Immature natural killer cell (primary cell): Measurements from ENCODE around the gene NCK1. TPM values are rescaled to one million over a fixed set of nuclear protein-coding genes. Genes with fewer than 3 reads are reported as not detected.
A peak's percentile ranks its signal among the peaks of the same experiment; 100 is the strongest.
"Not testable (repeated sequence)": the region's sequence is repeated elsewhere in the genome, so short reads cannot be mapped to it uniquely, and the experiment has no call there.

Experiments used
- DNase-seq, 3 donors: peaks; one replicate each; pipeline ENCODE4 v3.0.0; 2022; ENCODE audit warnings: mixed read lengths in 1 of 3
- H3K27ac Mint-ChIP-seq, 6 donors: one replicate each; pipeline ENCODE4 v1.8.0; 2020; ENCODE audit warnings: mixed read lengths in 6 of 6, mild to moderate bottlenecking in 5 of 6, inconsistent platforms in 4 of 6, moderate library complexity in 3 of 6
- H3K27me3 Mint-ChIP-seq, 3 donors: one replicate each; pipeline ENCODE4 v1.8.0; 2020 to 2021; ENCODE audit warnings: low read depth in 3 of 3, mild to moderate bottlenecking in 3 of 3, mixed read lengths in 3 of 3, moderate library complexity in 3 of 3, inconsistent platforms in 1 of 3
- H3K36me3 Mint-ChIP-seq, 3 donors: one replicate each; pipeline ENCODE4 v1.8.0; 2020; ENCODE audit warnings: mixed read lengths in 3 of 3, inconsistent platforms in 2 of 3, mild to moderate bottlenecking in 2 of 3
- H3K4me1 Mint-ChIP-seq, 2 donors: one replicate each; pipeline ENCODE4 v1.8.0; 2020; ENCODE audit warnings: inconsistent platforms in 2 of 2, mild to moderate bottlenecking in 2 of 2, mixed read lengths in 2 of 2, moderate library complexity in 1 of 2
- H3K4me3 Mint-ChIP-seq, 5 donors: one replicate each; pipeline ENCODE4 v1.8.0; 2020; ENCODE audit warnings: mild to moderate bottlenecking in 5 of 5, mixed read lengths in 5 of 5, inconsistent platforms in 3 of 5, moderate library complexity in 3 of 5
- H3K9me3 Mint-ChIP-seq, 6 donors: one replicate each; pipeline ENCODE4 v1.8.0; 2020; ENCODE audit warnings: mild to moderate bottlenecking in 6 of 6, mixed read lengths in 6 of 6, inconsistent platforms in 4 of 6, moderate library complexity in 3 of 6
- polyA plus RNA-seq, 3 donors: library from polyadenylated mRNA; unstranded; fragments of 300-500 nt; fragmentation: Illumina TruSeq; gene quantifications; one replicate each; pipeline ENCODE4 v1.2.3, GENCODE V29; 2021

Gene NCK1
- polyA plus RNA-seq, 3 donors from 2014 or later: 46.2 to 68.9 (median 46.3) TPM

DNA sequence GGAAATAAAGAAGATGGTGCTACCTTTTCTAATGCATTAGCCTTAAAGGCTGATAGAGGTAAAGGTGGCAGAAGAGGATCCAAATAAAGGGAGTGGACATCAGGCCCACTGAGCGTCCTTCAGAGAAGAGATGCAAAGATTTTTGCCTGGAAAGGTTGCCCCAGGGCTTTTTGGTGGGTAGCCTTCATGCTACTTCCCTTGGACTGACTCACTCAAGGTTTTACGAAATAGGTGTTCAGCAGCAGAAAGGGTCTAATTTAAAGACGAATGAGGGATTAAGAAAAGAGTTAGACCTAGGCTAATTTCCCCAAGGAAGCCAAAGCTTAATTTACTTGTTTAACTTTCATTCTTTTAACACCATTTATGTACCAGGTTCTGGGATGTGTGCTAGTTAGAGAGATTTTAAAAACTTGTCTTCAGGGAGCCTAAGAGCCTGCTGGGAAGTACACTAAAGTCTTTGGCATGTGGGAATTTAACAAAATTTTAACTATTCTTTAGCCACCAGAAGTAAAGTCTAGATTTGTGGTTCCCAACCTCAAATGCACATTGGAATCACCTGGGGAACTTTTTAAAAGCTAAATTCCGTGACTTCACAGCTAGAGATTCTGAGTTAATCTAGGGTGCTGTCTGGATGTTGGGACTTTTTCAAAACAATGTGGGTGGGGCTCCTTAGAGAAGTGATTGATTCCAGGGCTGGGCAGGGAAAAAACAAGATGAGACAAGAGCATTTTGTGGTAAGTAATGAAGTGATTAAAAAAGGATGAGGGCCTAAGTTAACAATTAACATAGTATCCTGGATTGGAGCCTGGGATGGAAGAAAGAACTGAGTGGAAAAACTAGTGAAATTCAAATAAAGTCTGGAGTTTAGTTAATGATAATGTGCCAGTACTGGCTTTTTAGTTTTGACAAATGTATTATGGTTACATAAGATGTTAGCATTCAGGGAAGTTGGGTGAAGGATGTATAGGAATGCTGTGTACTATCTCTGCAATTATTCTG lies 99.1 kb downstream of the NCK1 start:
- Mint-ChIP-seq H3K9me3 (no peaks in the 10 kb centered on the region), H3K27ac (no peak overlapping the region), H3K27me3 (peaks cover 0 to 3% (median 1%) of the 10 kb centered on the region in 3 donors), H3K36me3 (peaks cover 0 to 3% (median 3%) of the 10 kb centered on the region in 3 donors), H3K4me3 (no peak overlapping the region), H3K4me1 (peaks cover 5 to 7% of the 10 kb centered on the region in 2 donors)
- no peak for DNase-seq

- Mint-ChIP-seq H3K27me3 (peaks cover 0 to 2% (median 0%) of the 10 kb centered on the region in 3 donors), H3K9me3 (peaks cover 0 to 1% (median 0%) of the 10 kb centered on the region in 6 donors), H3K4me1 (no peaks in the 10 kb centered on the region), H3K27ac (no peak overlapping the region), H3K36me3 (peaks cover 0 to 3% (median 3%) of the 10 kb centered on the region in 3 donors), H3K4me3 (no peak overlapping the region)
- DNase-seq: no peak
These were observed 100.9 kb downstream of the NCK1 start for GRCh38 chr3:136962927-136963326.

DNA sequence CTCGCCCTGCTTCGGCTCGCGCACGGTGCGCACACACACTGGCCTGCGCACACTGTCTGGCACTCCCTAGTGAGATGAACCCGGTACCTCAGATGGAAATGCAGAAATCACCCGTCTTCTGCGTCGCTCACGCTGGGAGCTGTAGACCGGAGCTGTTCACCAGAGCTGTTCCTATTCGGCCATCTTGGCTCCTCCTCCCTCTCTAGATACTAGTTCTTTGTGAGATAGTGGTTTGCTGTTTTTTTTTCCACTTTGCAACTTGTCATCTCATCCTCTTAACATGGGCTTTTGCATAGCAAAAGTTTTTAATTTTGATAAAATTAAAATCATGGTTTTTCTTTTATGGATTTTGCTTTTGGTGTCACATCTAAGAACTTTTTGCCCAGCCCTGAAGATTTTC lies 107.5 kb downstream of the NCK1 start:
- not testable (repeated sequence) for H3K4me3 Mint-ChIP-seq, H3K4me1 Mint-ChIP-seq, H3K27ac Mint-ChIP-seq, DNase-seq, H3K27me3 Mint-ChIP-seq
- peaks cover 2 to 11% (median 5%) of the 10 kb centered on the region in 6 donors for H3K9me3 Mint-ChIP-seq
- H3K36me3 Mint-ChIP-seq: peaks cover 7 to 13% (median 10%) of the 10 kb centered on the region in 3 donors

- Mint-ChIP-seq H3K4me3 (no peak overlapping the region), H3K9me3 (peaks cover 5 to 18% (median 11%) of the 10 kb centered on the region in 6 donors), H3K27ac (no peak overlapping the region), H3K4me1 (peaks cover 0 to 2% of the 10 kb centered on the region in 2 donors), H3K36me3 (peaks cover 11 to 19% (median 11%) of the 10 kb centered on the region in 3 donors), H3K27me3 (peaks cover 0 to 2% (median 0%) of the 10 kb centered on the region in 3 donors)
- DNase-seq: no peak
These were observed 111.3 kb downstream of the NCK1 start for GRCh38 chr3:136973352-136973751.

- peaks cover 0 to 2% of the 10 kb centered on the region in 2 donors for H3K4me1 Mint-ChIP-seq
These were observed 112.7 kb downstream of the NCK1 start for GRCh38 chr3:136974670-136975069.

GRCh38 chr3:136979204-136979603 lies 117.2 kb downstream of the NCK1 start:
- no peak for DNase-seq
- no peak overlapping the region for H3K4me3 Mint-ChIP-seq
- H3K36me3 Mint-ChIP-seq: peaks cover 15 to 33% (median 17%) of the 10 kb centered on the region in 3 donors
- peaks cover 0 to 2% (median 0%) of the 10 kb centered on the region in 3 donors for H3K27me3 Mint-ChIP-seq
- no peaks in the 10 kb centered on the region for H3K4me1 Mint-ChIP-seq
- no peak overlapping the region for H3K27ac Mint-ChIP-seq
- H3K9me3 Mint-ChIP-seq: peaks cover 2 to 11% (median 9%) of the 10 kb centered on the region in 6 donors

More at GRCh38 chr3:136974670-136975069, 112.7 kb downstream of the NCK1 start:
- H3K27me3 Mint-ChIP-seq: peaks cover 0 to 2% (median 0%) of the 10 kb centered on the region in 3 donors
- H3K36me3 Mint-ChIP-seq: peaks cover 11 to 19% (median 11%) of the 10 kb centered on the region in 3 donors
- H3K9me3 Mint-ChIP-seq: peaks cover 4 to 18% (median 11%) of the 10 kb centered on the region in 6 donors
- H3K27ac Mint-ChIP-seq: no peak overlapping the region
- no peak overlapping the region for H3K4me3 Mint-ChIP-seq
- DNase-seq: no peak

GRCh38 chr3:136979684-136980083 lies 117.7 kb downstream of the NCK1 start:
- Mint-ChIP-seq H3K27ac (no peak overlapping the region), H3K4me1 (no peaks in the 10 kb centered on the region), H3K27me3 (peaks cover 0 to 2% (median 0%) of the 10 kb centered on the region in 3 donors), H3K4me3 (no peak overlapping the region), H3K36me3 (peaks cover 11 to 30% (median 17%) of the 10 kb centered on the region in 3 donors), H3K9me3 (peaks cover 2 to 6% (median 4%) of the 10 kb centered on the region in 6 donors)
- DNase-seq: no peak

DNA sequence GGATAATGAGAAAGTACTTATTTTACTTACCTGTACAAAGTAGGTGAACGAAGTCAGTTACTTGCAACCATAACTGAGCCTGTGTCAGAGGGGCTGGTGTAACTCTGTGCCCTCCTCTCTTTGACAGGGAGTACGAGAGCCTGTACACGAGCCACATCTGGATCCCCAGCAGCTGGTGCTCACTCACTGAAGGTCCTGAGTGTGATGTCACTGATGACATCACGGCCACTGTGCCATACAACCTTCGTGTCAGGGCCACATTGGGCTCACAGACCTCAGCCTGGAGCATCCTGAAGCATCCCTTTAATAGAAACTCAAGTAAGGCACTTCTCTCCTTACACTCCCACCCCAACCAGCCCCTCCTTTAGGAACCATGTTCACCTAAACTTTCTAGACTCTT lies 120.0 kb downstream of the NCK1 start:
- DNase-seq: no peak
- Mint-ChIP-seq H3K36me3 (peaks cover 14 to 29% (median 18%) of the 10 kb centered on the region in 3 donors), H3K9me3 (no peaks in the 10 kb centered on the region), H3K27ac (no peak overlapping the region), H3K4me3 (no peak overlapping the region), H3K27me3 (peaks cover 0 to 2% (median 2%) of the 10 kb centered on the region in 3 donors), H3K4me1 (no peaks in the 10 kb centered on the region)

- H3K36me3 Mint-ChIP-seq: peaks cover 14 to 29% (median 18%) of the 10 kb centered on the region in 3 donors
- no peak overlapping the region for H3K4me3 Mint-ChIP-seq
- no peaks in the 10 kb centered on the region for H3K4me1 Mint-ChIP-seq
- no peak overlapping the region for H3K27ac Mint-ChIP-seq
- H3K27me3 Mint-ChIP-seq: peaks cover 0 to 2% (median 2%) of the 10 kb centered on the region in 3 donors
- no peak for DNase-seq
- H3K9me3 Mint-ChIP-seq: no peaks in the 10 kb centered on the region
These were observed 120.6 kb downstream of the NCK1 start for GRCh38 chr3:136982520-136983138.

- DNase-seq: no peak
- no peaks in the 10 kb centered on the region for H3K9me3 Mint-ChIP-seq
- H3K4me3 Mint-ChIP-seq: no peak overlapping the region
- no peak overlapping the region for H3K27ac Mint-ChIP-seq
- no peaks in the 10 kb centered on the region for H3K4me1 Mint-ChIP-seq
- peaks cover 14 to 29% (median 18%) of the 10 kb centered on the region in 3 donors for H3K36me3 Mint-ChIP-seq
- peaks cover 1 to 4% (median 2%) of the 10 kb centered on the region in 3 donors for H3K27me3 Mint-ChIP-seq
These were observed 122.8 kb downstream of the NCK1 start for GRCh38 chr3:136984837-136985236.

GRCh38 chr3:136987398-136987980 lies 125.5 kb downstream of the NCK1 start:
- Mint-ChIP-seq H3K36me3 (peaks cover 11 to 24% (median 12%) of the 10 kb centered on the region in 3 donors), H3K27ac (peak overlapping the region in 1 of 6 donors; percentile 6)
- DNase-seq, H3K4me3 Mint-ChIP-seq, H3K27me3 Mint-ChIP-seq, H3K4me1 Mint-ChIP-seq, H3K9me3 Mint-ChIP-seq: not testable (repeated sequence)

- H3K27ac Mint-ChIP-seq: peak overlapping the region in 2 of 6 donors; percentile 7 to 78
- H3K27me3 Mint-ChIP-seq: peaks cover 2 to 7% (median 3%) of the 10 kb centered on the region in 3 donors
- H3K4me3 Mint-ChIP-seq: no peak overlapping the region
- H3K4me1 Mint-ChIP-seq: no peaks in the 10 kb centered on the region
- peaks cover 3 to 15% (median 8%) of the 10 kb centered on the region in 3 donors for H3K36me3 Mint-ChIP-seq
- no peaks in the 10 kb centered on the region for H3K9me3 Mint-ChIP-seq
- no peak for DNase-seq
These were observed 126.6 kb downstream of the NCK1 start for GRCh38 chr3:136988651-136989050.

DNA sequence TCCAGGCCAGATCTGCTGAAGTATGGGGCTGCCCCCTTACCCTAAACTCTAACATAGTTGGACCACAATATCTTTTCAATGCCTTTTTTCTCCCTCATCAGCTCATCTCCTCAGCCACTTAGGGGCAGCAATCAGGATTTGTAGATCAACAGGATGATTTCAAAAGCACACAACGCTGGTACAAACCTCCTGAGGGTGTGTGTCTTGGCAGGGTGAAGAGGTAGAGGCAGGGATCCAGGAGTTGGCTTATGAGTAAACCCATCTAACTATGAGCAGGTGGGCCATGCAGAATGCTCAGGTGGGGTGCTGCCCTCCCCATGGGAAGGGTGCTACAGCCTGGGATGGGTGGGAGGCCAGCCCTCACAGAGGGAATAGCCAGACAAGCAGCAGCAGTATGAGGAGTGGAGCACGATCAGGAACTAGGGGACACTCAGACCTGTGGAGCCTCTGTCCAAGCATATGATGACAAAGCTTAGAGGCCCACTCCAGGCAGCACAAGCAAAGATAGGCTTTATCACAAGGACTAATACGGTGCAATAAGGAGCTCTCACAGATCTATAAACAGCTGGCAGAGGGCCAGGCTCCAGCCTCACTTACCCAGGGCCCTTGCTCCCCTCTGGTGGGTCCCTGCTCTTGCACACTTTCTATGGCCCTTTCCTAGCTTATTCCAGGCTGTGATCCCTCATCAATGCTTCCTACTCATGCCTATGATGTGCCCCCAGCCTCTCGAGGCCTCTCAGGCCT lies 127.9 kb downstream of the NCK1 start:
- H3K27ac Mint-ChIP-seq: peak overlapping the region in 1 of 6 donors; percentile 41
- peaks cover 3 to 8% (median 3%) of the 10 kb centered on the region in 3 donors for H3K36me3 Mint-ChIP-seq
- H3K4me3 Mint-ChIP-seq: no peak overlapping the region
- no peaks in the 10 kb centered on the region for H3K4me1 Mint-ChIP-seq
- no peaks in the 10 kb centered on the region for H3K9me3 Mint-ChIP-seq
- DNase-seq: no peak
- peaks cover 2 to 5% (median 3%) of the 10 kb centered on the region in 3 donors for H3K27me3 Mint-ChIP-seq
